GM12874 (cell line): Measurements from ENCODE around the gene REXO2.

ENCODE experiments used
- TF ChIP-seq, protein P1 (sequence below): IDR thresholded peaks from 2 replicates; pipeline ENCODE4 v1.5.1; 2011; ENCODE audit warnings: low read depth, mild to moderate bottlenecking, control low read depth, low read length, moderate library complexity; ENCODE audit not compliant: insufficient read depth

The REXO2 gene

DNA sequence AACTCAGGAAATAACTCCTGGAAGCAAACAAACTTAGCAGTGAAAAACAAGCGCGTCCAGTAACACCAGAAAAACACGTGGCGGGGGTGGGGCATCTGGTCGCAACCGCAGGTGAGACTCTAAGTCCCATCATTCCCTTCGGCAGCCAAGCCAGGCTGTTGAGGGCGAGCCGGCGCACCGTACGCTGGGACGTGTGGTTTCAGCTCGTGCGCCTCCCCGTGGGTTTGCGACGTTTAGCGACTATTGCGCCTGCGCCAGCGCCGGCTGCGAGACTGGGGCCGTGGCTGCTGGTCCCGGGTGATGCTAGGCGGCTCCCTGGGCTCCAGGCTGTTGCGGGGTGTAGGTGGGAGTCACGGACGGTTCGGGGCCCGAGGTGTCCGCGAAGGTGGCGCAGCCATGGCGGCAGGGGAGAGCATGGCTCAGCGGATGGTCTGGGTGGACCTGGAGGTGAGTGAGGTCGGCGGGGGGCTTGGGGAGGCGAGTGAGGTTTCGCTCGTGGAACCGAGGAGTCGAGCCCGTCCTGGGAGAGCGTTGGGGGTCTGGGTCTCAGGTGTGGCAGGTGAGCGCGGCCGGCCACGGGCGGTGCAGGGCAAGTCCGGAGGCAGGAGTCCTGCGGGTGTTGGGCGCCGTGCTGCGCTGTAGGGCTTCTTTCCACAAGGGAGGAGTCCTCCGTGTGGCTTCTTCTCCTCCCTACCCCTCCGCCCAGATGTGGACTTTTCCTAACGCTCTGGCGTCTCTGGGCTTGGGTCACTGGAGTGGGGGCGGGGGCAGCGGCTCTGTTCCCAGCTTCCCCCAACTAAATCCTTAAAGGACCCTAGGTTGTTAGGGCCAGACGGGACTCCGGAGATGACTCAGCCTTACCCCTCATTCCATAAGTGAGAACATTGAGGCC, at the start of gene REXO2:
TSS of gene REXO2 (plus strand) at position 239 of the 892 bp plus-strand sequence. CDS start at position 301, 62 bp downstream.
- TF ChIP-seq, protein P1, sequence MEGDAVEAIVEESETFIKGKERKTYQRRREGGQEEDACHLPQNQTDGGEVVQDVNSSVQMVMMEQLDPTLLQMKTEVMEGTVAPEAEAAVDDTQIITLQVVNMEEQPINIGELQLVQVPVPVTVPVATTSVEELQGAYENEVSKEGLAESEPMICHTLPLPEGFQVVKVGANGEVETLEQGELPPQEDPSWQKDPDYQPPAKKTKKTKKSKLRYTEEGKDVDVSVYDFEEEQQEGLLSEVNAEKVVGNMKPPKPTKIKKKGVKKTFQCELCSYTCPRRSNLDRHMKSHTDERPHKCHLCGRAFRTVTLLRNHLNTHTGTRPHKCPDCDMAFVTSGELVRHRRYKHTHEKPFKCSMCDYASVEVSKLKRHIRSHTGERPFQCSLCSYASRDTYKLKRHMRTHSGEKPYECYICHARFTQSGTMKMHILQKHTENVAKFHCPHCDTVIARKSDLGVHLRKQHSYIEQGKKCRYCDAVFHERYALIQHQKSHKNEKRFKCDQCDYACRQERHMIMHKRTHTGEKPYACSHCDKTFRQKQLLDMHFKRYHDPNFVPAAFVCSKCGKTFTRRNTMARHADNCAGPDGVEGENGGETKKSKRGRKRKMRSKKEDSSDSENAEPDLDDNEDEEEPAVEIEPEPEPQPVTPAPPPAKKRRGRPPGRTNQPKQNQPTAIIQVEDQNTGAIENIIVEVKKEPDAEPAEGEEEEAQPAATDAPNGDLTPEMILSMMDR, result peak; percentile 18; the same call in 1 of the 2 replicates

- TF ChIP-seq, protein P1, result no peak
Observed at GRCh38 chr11:114392735-114393667, 46.3 kb upstream of the REXO2 start.

GRCh38 chr11:114395736-114396135, 43.5 kb upstream of the REXO2 start:
- TF ChIP-seq, protein P1, result no peak

GRCh38 chr11:114396916-114397315, 42.4 kb upstream of the REXO2 start:
- TF ChIP-seq, protein P1, result no peak

DNA sequence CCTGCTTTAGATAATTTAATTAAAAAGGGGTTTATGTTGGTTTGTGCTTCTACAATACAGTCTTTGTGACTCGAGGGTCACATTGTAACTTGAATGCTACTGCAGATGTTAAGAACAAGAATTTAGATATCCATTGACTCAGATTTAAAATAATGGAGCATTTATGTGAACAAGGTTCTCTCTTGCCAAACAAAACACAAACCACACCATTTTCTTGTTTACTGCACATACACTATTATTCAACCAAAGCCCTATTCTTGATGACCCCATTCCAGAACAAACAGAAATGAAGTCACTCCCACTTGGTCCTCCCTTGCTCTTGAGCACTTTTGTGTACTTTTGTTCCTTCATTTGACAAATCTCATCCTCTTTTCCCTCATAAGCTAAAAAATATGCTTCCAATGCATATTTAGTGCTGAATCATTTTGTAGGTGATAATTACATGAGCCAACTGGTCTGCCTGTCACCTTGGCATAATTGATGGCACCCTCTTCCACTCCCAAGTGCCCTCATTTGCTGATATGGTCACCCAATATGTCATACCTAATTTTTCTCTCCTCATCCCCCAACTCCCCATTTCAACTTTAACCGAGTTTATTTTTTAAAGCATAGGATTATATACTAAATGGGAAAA, 41.8 kb upstream of the REXO2 start:
- TF ChIP-seq, protein P1, result no peak

DNA sequence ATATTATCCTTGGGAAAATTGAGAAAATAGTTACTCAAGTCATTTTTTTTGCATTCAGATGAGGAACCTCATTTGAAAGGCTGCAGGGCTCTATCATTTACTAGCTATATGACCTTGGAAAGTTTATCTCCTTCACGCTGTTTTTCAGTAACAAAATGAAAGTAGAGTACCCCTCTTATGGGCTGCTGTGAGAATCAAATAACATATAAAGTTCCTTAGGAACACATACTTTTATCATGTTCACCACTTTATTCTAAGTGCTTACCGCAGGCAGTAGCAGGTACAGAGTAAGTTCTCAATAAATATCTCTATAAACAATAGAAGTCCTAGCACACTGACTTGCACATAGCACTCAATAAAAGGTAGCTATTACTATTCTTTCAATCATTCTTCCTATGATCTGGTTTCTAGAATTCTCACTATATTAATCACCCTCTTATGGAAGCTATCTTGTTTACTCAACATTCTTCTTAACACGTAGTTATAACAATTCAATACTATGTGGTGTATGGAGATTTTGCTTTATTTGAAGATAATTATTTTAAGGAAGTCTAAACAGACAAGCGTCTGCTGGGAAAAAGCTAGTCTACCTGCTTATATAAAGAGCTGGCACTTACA, 40.9 kb upstream of the REXO2 start:
- TF ChIP-seq, protein P1, result no peak
